Activated CD8-positive, alpha-beta memory T cell treated with anti-CD3 and anti-CD28 coated beads for 36 hours (primary cell): ENCODE data around the gene ANK2. TPM values are rescaled to one million over a fixed set of nuclear protein-coding genes. Genes with fewer than 3 reads are reported as not detected.

Experiments used
- CTCF ChIA-PET: fragments of 350-600 bp; sonication (Branson Sonifier 250); formaldehyde crosslinking; loops from one replicate; lab custom pipeline; 2021; ENCODE audit warnings: antibody characterized with exemption; lab: Charles Lee
- POLR2A ChIA-PET: fragments of 350-600 bp; sonication (Branson Sonifier 250); formaldehyde crosslinking; loops from one replicate; lab custom pipeline; 2021; ENCODE audit warnings: antibody characterized with exemption; lab: Charles Lee
- total RNA-seq, 2 experiments: library from RNA; stranded (reverse); gene quantifications; one replicate each; pipeline ENCODE4 v1.2.3, GENCODE V29; 2021

The ANK2 gene
- under 1 TPM; 0.55 to 0.63 TPM for total RNA-seq

GRCh38 chr4:113049421-113050370 is at the start of gene ANK2:
ANK2 (plus strand) TSS chr4:113049653; CDS start chr4:113049729, 76 bp downstream.
- ChIA-PET CTCF (interaction anchor here (0.7 kb wide), 1 partner anchor 162 kb away, joined by 4 read pairs; no protein-coding TSS in a partner anchor), POLR2A (no interaction called here)

GRCh38 chr4:113003841-113004240 is 45.6 kb upstream of the ANK2 start:
- ChIA-PET CTCF (no interaction called here), POLR2A (no interaction called here)

- POLR2A ChIA-PET = no interaction called here
Measured at GRCh38 chr4:113004655-113005054, 44.8 kb upstream of the ANK2 start.

GRCh38 chr4:113006632-113007031 is 42.8 kb upstream of the ANK2 start:
- ChIA-PET CTCF (no interaction called here), POLR2A (no interaction called here)

More at GRCh38 chr4:113004655-113005054, 44.8 kb upstream of the ANK2 start:
- CTCF ChIA-PET = no interaction called here

- ChIA-PET POLR2A (no interaction called here), CTCF (no interaction called here)
Measured at GRCh38 chr4:113007151-113007550, 42.3 kb upstream of the ANK2 start.

GRCh38 chr4:113008135-113008534 is 41.3 kb upstream of the ANK2 start:
- ChIA-PET POLR2A (no interaction called here), CTCF (interaction anchor here (0.5 kb wide), 1 partner anchor 1957 kb away, joined by 3 read pairs; no protein-coding TSS in a partner anchor)

- ChIA-PET POLR2A (no interaction called here), CTCF (no interaction called here)
Measured at GRCh38 chr4:113008716-113009115, 40.7 kb upstream of the ANK2 start.

- POLR2A ChIA-PET = no interaction called here
Measured at GRCh38 chr4:113009461-113009860, 40.0 kb upstream of the ANK2 start.

GRCh38 chr4:113012122-113012725 is 37.2 kb upstream of the ANK2 start:
- CTCF ChIA-PET = no interaction called here

More at GRCh38 chr4:113009461-113009860, 40.0 kb upstream of the ANK2 start:
- CTCF ChIA-PET = no interaction called here

GRCh38 chr4:113012786-113013185 is 36.7 kb upstream of the ANK2 start:
- POLR2A ChIA-PET = no interaction called here

More at GRCh38 chr4:113012122-113012725, 37.2 kb upstream of the ANK2 start:
- POLR2A ChIA-PET = no interaction called here

GRCh38 chr4:113013751-113014150 is 35.7 kb upstream of the ANK2 start:
- CTCF ChIA-PET = no interaction called here
- POLR2A ChIA-PET = no interaction called here

More at GRCh38 chr4:113012786-113013185, 36.7 kb upstream of the ANK2 start:
- CTCF ChIA-PET = no interaction called here

- CTCF ChIA-PET = no interaction called here
- POLR2A ChIA-PET = no interaction called here
Measured at GRCh38 chr4:113016377-113016776, 33.1 kb upstream of the ANK2 start.

GRCh38 chr4:113020966-113021365 is 28.5 kb upstream of the ANK2 start:
- ChIA-PET CTCF (no interaction called here), POLR2A (no interaction called here)

- ChIA-PET CTCF (no interaction called here), POLR2A (no interaction called here)
Measured at GRCh38 chr4:113024388-113024787, 25.1 kb upstream of the ANK2 start.

GRCh38 chr4:113025416-113025815 is 24.0 kb upstream of the ANK2 start:
- POLR2A ChIA-PET = no interaction called here
- CTCF ChIA-PET = no interaction called here

GRCh38 chr4:113026556-113026955 is 22.9 kb upstream of the ANK2 start:
- POLR2A ChIA-PET = no interaction called here
- CTCF ChIA-PET = no interaction called here

- CTCF ChIA-PET = no interaction called here
- POLR2A ChIA-PET = no interaction called here
Measured at GRCh38 chr4:113028074-113028473, 21.4 kb upstream of the ANK2 start.

GRCh38 chr4:113031212-113031611 is 18.2 kb upstream of the ANK2 start:
- ChIA-PET CTCF (no interaction called here), POLR2A (no interaction called here)

- ChIA-PET CTCF (no interaction called here), POLR2A (no interaction called here)
Measured at GRCh38 chr4:113040793-113041192, 8.7 kb upstream of the ANK2 start.

GRCh38 chr4:113042502-113042901 is 7.0 kb upstream of the ANK2 start:
- POLR2A ChIA-PET = no interaction called here

GRCh38 chr4:113043591-113043990 is 5.9 kb upstream of the ANK2 start:
- POLR2A ChIA-PET = no interaction called here
- CTCF ChIA-PET = no interaction called here

More at GRCh38 chr4:113042502-113042901, 7.0 kb upstream of the ANK2 start:
- CTCF ChIA-PET = no interaction called here
